GM12878 (cell line): Measurements from ENCODE around the gene KDM5C. TPM values are rescaled to one million over a fixed set of nuclear protein-coding genes. Genes with fewer than 3 reads are reported as not detected.

Source experiments
- ATAC-seq: fragments of 200-7000 bp; cut with Tn5 transposase; 3 replicates; pipeline ENCODE4 v1.9.1; 2020; ENCODE audit warnings: mild to moderate bottlenecking, moderate library complexity
- BruUV-seq: library from RNA; stranded (reverse); fragments of 400-500 nt; replicated peaks from 2 replicates; lab custom pipeline; 2021; lab: Mats Ljungman, UMichigan
- CTCF ChIA-PET: fragments of 300-600 bp; sonication (Branson Sonifier 250); formaldehyde crosslinking; extraction: SDS; loops from one replicate; lab custom pipeline; 2021; ENCODE audit warnings: inconsistent platforms; lab: Yijun Ruan, JAX
- POLR2A ChIA-PET: fragments of 350-600 bp; formaldehyde crosslinking; extraction: SDS; loops from one replicate; lab custom pipeline; 2021; ENCODE audit warnings: inconsistent platforms; lab: Charles Lee
- RAD21 ChIA-PET: fragments of 300-600 bp; sonication (Branson Sonifier 250); formaldehyde crosslinking; loops from one replicate; lab custom pipeline; 2023; ENCODE audit warnings: antibody characterized with exemption; ENCODE audit not compliant: unreplicated experiment; lab: Charles Lee
- SMC1A ChIA-PET: fragments of 300-600 bp; sonication (Branson Sonifier 250); formaldehyde crosslinking; loops from one replicate; lab custom pipeline; 2023; ENCODE audit not compliant: unreplicated experiment, uncharacterized antibody; lab: Charles Lee
- DNase-seq: peaks from one replicate; pipeline ENCODE4 v3.0.0-alpha.2; 2011; ENCODE audit warnings: low read depth, low spot score
- FAIRE-seq: peaks from 3 replicates; lab custom pipeline; 2011; peaks lifted over from hg19 to GRCh38; lab: Jason Lieb, UNC
- H2AFZ ChIP-seq: 2 replicates; pipeline ENCODE4 v1.6.0; 2011; ENCODE audit warnings: low read depth, low read length, control low read depth; ENCODE audit not compliant: control insufficient read depth
- H3K27ac ChIP-seq: 2 replicates; pipeline ENCODE4 v1.5.1; 2011; ENCODE audit warnings: control low read depth; ENCODE audit not compliant: control insufficient read depth, insufficient read depth
- H3K27me3 ChIP-seq, 2 experiments: replicated peaks in 1 of 2; 2 replicates each; pipeline versions ENCODE4 v1.6.0 to v1.6.1; 2011; ENCODE audit warnings: low read length in 1 of 2; ENCODE audit not compliant: control insufficient read depth in 2 of 2, insufficient read depth in 2 of 2
- H3K36me3 ChIP-seq, 2 experiments: 2 replicates each; pipeline ENCODE4 v1.5.1; 2011; ENCODE audit warnings: low read length in 1 of 2; ENCODE audit not compliant: control insufficient read depth in 2 of 2, insufficient read depth in 2 of 2
- H3K4me1 ChIP-seq: 2 replicates; pipeline ENCODE4 v1.6.1; 2011; ENCODE audit warnings: mild to moderate bottlenecking, low read length, moderate library complexity, mixed read lengths; ENCODE audit not compliant: control insufficient read depth, insufficient read depth
- H3K4me2 ChIP-seq: 2 replicates; pipeline ENCODE4 v1.6.0; 2011; ENCODE audit warnings: control low read depth; ENCODE audit not compliant: control insufficient read depth, insufficient read depth
- H3K4me3 ChIP-seq: fragments of 200-600 bp; sonication (generic); 2 replicates; pipeline ENCODE4 v1.5.1; 2016
- H3K79me2 ChIP-seq: 2 replicates; pipeline ENCODE4 v1.6.0; 2011; ENCODE audit warnings: low read length; ENCODE audit not compliant: control insufficient read depth, insufficient read depth
- H3K9ac ChIP-seq: 2 replicates; pipeline ENCODE4 v1.8.0; 2011; ENCODE audit warnings: low read length, control low read depth, mixed read lengths; ENCODE audit not compliant: control insufficient read depth, insufficient read depth
- H3K9me3 ChIP-seq: replicated peaks from 3 replicates; pipeline ENCODE4 v1.5.1; 2011; ENCODE audit warnings: mild to moderate bottlenecking, low read length; ENCODE audit not compliant: control insufficient read depth, insufficient read depth
- H4K20me1 ChIP-seq: 2 replicates; pipeline ENCODE4 v1.6.0; 2011; ENCODE audit not compliant: control insufficient read depth, insufficient read depth
- BACH1 ChIP-seq: fragments of 450-650 bp; IDR thresholded peaks from 2 replicates; pipeline ENCODE4 v1.6.1; 2017; ENCODE audit warnings: mild to moderate bottlenecking, borderline replicate concordance
- BCL11A ChIP-seq: IDR thresholded peaks from 2 replicates; pipeline ENCODE4 v1.6.1; 2011; ENCODE audit warnings: low read depth, low read length
- ESRRA ChIP-seq: IDR thresholded peaks from 2 replicates; pipeline ENCODE4 v1.6.1; 2012; ENCODE audit warnings: mild to moderate bottlenecking, low read length, improper control_type of control experiment
- ETV6 ChIP-seq, 2 experiments: fragments of 450-650 bp in 1 of 2; IDR thresholded peaks in 1 of 2; conservative IDR thresholded peaks in 1 of 2; 2 replicates each; pipeline ENCODE4 v1.6.1; 2014; ENCODE audit warnings: antibody characterized with exemption in 1 of 2, borderline replicate concordance in 1 of 2, low read depth in 1 of 2, mild to moderate bottlenecking in 1 of 2, moderate library complexity in 1 of 2
- EZH2 ChIP-seq: IDR thresholded peaks from 2 replicates; pipeline ENCODE4 v1.6.1; 2012; ENCODE audit warnings: low read depth, mild to moderate bottlenecking, control low read depth, inconsistent platforms, low read length, borderline replicate concordance; ENCODE audit not compliant: control insufficient read depth
- KAT2A ChIP-seq: conservative IDR thresholded peaks from 2 replicates; pipeline ENCODE4 v1.6.1; 2011; ENCODE audit warnings: low read depth, low read length; ENCODE audit not compliant: control insufficient read depth
- MLLT1 ChIP-seq: fragments of 450-650 bp; IDR thresholded peaks from 2 replicates; pipeline ENCODE4 v1.6.1; 2016; ENCODE audit warnings: mild to moderate bottlenecking
- PRDM15 ChIP-seq: fragments of 450-650 bp; formaldehyde crosslinking; IDR thresholded peaks from 2 replicates; pipeline ENCODE4 v1.4.0; 2020; ENCODE audit warnings: mild to moderate bottlenecking, moderate library complexity
- RAD21 ChIP-seq: IDR thresholded peaks from 2 replicates; pipeline ENCODE4 v1.6.1; 2011; ENCODE audit warnings: mild to moderate bottlenecking, low read depth, low read length, moderate library complexity; ENCODE audit not compliant: insufficient read depth
- SPI1 ChIP-seq: IDR thresholded peaks from 2 replicates; pipeline ENCODE4 v1.6.1; 2011; ENCODE audit warnings: low read depth, mild to moderate bottlenecking, low read length, moderate library complexity, borderline replicate concordance; ENCODE audit not compliant: insufficient read depth
- TAF1 ChIP-seq: IDR thresholded peaks from 2 replicates; pipeline ENCODE4 v1.6.1; 2011; ENCODE audit warnings: mild to moderate bottlenecking, low read depth, low read length, borderline replicate concordance
- TCF3 ChIP-seq: IDR thresholded peaks from 2 replicates; pipeline ENCODE4 v1.6.1; 2012; ENCODE audit warnings: low read depth, mild to moderate bottlenecking, low read length, borderline replicate concordance; ENCODE audit not compliant: insufficient read depth
- YY1 ChIP-seq: IDR thresholded peaks from 2 replicates; pipeline ENCODE4 v1.6.1; 2011; ENCODE audit warnings: low read depth, mild to moderate bottlenecking, low read length
- ZNF687 ChIP-seq: fragments of 450-650 bp; IDR thresholded peaks from 2 replicates; pipeline ENCODE4 v1.6.1; 2017; ENCODE audit warnings: mild to moderate bottlenecking, moderate library complexity
- WGBS: methylation state at CpG from one replicate; pipeline ENCODE4 v1.1.6; 2016; ENCODE audit warnings: low lambda C conversion rate; ENCODE audit not compliant: insufficient replicate concordance, insufficient coverage; ENCODE audit errors: missing lambda C conversion rate; 5-methylcytosine and 5-hydroxymethylcytosine counted together
- in situ Hi-C: fragments of 300-500 bp; cut with MboI; formaldehyde crosslinking; loops from 9 replicates; pipeline ENCODE4 v1.14.3; 2018; ENCODE audit warnings: mixed read lengths
- intact Hi-C: fragments of 100-400 bp; cut with micrococcal nuclease; formaldehyde crosslinking; loops from one replicate; pipeline ENCODE4 v1.14.2; 2022; ENCODE audit not compliant: unreplicated experiment
- polyA plus RNA-seq, 11 experiments: library from polyadenylated mRNA; depleted of rRNA in 4 of 11; unstranded in 6 of 11; stranded (reverse) in 5 of 11; fragments of >200 nt; fragmentation: Nextera tagmentation in 4 of 11; fragmentation: Illumina TruSeq in 1 of 11; extraction: Ambion mirVana in 4 of 11; extraction: Trizol in 1 of 11; gene quantifications; 1 replicate in 1 of 11; 2 replicates in 10 of 11; pipeline versions ENCODE4 v1.2.1 to v1.2.3, GENCODE V29; 2011 to 2016; ENCODE audit warnings: inconsistent platforms in 2 of 11, missing spikeins in 2 of 11, low read depth in 1 of 11
- total RNA-seq, 4 experiments: library from RNA; depleted of rRNA in 3 of 4; stranded (reverse); fragments of >200 nt in 3 of 4; fragmentation: Illumina TruSeq in 1 of 4; extraction: Trizol in 1 of 4; gene quantifications; 2 replicates each; pipeline versions ENCODE4 v1.2.1 to v1.2.3, GENCODE V29; 2013 to 2021

KDM5C gene
- total and polyA plus RNA-seq, 10 of the 15 experiments (the other 5 are each of a cell fraction or from before 2014, with no cell fraction given): 1.5 to 110 (median 53.0) TPM

- Histone ChIP-seq H3K79me2 (no peaks in the 10 kb centered on the region), H3K4me3 (no peak overlapping the region), H3K9me3 (no peaks in the 10 kb centered on the region), H3K4me1 (no peaks in the 10 kb centered on the region), H4K20me1 (no peaks in the 10 kb centered on the region), H3K9ac (no peak overlapping the region), H3K27ac (no peak overlapping the region), H3K36me3 (no peaks in the 10 kb centered on the region), H3K27me3 (no peaks in the 10 kb centered on the region), H2AFZ (no peak overlapping the region), H3K4me2 (no peak overlapping the region)
- intact Hi-C loops: no loop called here
- BruUV-seq: no TSS peak
- no peak for FAIRE-seq
- no peak for DNase-seq
- in situ Hi-C loops: no loop called here
- ChIA-PET RAD21 (no interaction called here), POLR2A (no interaction called here), CTCF (interaction anchor here (0.7 kb wide), 1 partner anchor 132 kb away, joined by 3 read pairs; no protein-coding TSS in a partner anchor), SMC1A (interaction anchor here (1.4 kb wide), 1 partner anchor 49 kb away, joined by 3 read pairs; no protein-coding TSS in a partner anchor)
- WGBS: 71% methylated on average over 6 of the region's 6 CpGs
- ATAC-seq: no peak
- TF ChIP-seq MLLT1 (no peak), SPI1 (no peak), ESRRA (no peak), YY1 (no peak), KAT2A (no peak), ZNF687 (no peak), BCL11A (no peak), TCF3 (no peak), EZH2 (no peak), PRDM15 (CRISPR knock-in tag) (no peak), ETV6 (conservative IDR thresholded peaks at IDR 0.05 in 1 of 2, IDR thresholded peaks at IDR 0.05 in 1 of 2; ENCODE audit: borderline replicate concordance in 1 of 2, low read depth in 1 of 2) (no peak), RAD21 (no peak), BACH1 (no peak), TAF1 (no peak)
Measured at GRCh38 chrX:53160297-53160983, 64.6 kb downstream of the KDM5C start.
